ENCODE measurements around the gene EPC2. TPM values are rescaled to one million over a fixed set of nuclear protein-coding genes. Genes with fewer than 3 reads are reported as not detected.
"Not testable (repeated sequence)": the region's sequence is repeated elsewhere in the genome, so short reads cannot be mapped to it uniquely, and the experiment has no call there.

EPC2 gene
- total RNA-seq, 1 donor from 2014 or later: 36.2 TPM

DNA sequence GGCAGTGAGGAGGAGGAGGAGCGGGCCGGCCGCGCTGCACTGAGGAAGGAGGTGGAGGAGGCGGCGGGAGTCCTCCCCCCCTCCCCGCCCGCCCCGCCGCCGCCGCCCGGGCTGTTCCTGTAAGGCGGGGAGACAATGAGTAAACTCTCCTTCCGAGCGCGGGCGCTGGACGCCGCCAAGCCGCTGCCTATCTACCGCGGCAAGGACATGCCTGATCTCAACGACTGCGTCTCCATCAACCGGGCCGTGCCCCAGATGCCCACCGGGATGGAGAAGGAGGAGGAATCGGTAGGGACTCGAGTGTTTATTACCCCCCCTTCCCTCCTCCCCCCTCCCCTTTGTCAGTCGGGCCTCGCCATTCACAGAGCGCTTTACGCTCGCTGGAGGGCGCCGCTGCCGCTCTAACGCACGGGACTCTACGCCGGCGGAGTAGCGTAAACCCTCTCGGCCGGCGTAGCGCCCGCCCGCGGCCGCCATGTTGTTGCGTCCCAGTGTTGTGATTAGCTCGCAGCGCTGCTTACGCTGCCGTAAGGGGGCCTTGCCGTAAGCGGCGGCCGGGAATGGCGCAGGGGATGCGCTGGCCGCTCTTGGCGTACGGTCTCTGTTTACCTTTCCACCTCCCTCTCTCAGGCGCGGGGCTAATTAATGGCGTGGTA lies 460 bp downstream of the EPC2 start:
- Mint-ChIP-seq H3K27ac (peak overlapping the region; percentile 96), H3K4me1 (ENCODE audit: low read depth) (peaks cover 31% of the 10 kb centered on the region), H3K27me3 (ENCODE audit: insufficient read depth) (peaks cover 7% of the 10 kb centered on the region), H3K36me3 (ENCODE audit: low read depth) (peaks cover 10% of the 10 kb centered on the region), H3K9me3 (no peaks in the 10 kb centered on the region), H3K4me3 (peak overlapping the region; percentile 93)
- intact Hi-C loops (cut with micrococcal nuclease): loop anchor here (1.0 to 10.0 kb wide), 8 partner anchors 14 to 1350 kb away; partner anchors contain the start of genes KIF5C and ORC4
- peak; percentile 92 for DNase-seq (ENCODE audit: low spot score)

DNA sequence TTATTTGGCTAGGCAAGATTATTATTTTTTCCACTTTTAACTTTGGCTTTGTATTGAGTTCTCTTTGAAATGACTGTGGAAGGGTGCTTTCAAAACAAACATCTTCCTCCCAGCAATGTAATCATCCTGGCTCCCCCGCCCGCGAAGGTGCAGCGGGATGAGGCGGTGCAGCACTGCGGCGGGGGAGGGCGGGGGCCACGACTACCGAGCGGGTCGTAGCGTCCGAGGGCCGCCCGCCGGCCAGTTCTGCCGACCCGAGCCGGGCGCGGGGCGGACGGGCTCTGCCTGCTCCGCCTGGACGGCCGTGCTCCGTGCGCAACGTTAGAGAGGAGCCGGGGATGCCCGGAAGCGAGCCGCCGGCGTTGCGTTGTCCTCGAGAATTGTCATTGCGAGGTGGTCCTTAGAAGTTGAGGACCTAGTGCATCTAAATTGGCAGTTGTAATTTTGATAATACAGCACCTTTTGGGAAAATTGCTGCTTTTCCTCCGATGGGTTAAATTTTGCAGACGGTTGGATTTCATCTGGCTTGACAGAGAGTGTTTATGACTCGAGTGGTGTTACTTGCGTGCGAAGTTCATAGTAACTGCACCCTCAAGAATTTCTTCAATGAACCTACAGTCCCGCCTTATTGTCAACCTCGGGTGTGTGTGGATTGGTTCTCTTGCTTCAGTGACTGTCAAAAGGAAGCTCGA lies 1.1 kb downstream of the EPC2 start:
- Mint-ChIP-seq H3K36me3 (ENCODE audit: low read depth) (peaks cover 10% of the 10 kb centered on the region), H3K4me3 (peak overlapping the region; percentile 93), H3K27me3 (ENCODE audit: insufficient read depth) (peaks cover 7% of the 10 kb centered on the region), H3K27ac (peak overlapping the region; percentile 96), H3K4me1 (ENCODE audit: low read depth) (peaks cover 36% of the 10 kb centered on the region), H3K9me3 (no peaks in the 10 kb centered on the region)
- DNase-seq (ENCODE audit: low spot score): peak; percentile 67
- intact Hi-C loops (cut with micrococcal nuclease): loop anchor here (1.0 to 10.0 kb wide), 10 partner anchors 14 to 1351 kb away; partner anchors contain the start of genes KIF5C and ORC4

DNA sequence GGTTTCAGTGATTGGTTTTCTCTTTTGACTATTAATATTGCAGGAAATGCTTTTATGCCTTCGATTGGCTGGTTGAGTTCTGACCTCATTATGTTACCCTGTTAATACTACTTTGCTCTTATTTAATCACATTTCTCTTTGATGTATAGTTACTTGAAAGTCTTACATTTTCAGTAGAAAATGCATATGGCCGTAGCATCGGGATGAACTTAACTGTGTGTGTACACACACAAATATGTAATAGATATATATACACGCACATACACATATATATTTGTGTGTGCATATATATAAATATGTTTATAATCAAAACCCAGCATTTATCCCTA lies 1.6 kb downstream of the EPC2 start:
- H3K36me3 Mint-ChIP-seq (ENCODE audit: low read depth): peaks cover 10% of the 10 kb centered on the region
- peak overlapping the region; percentile 92 for H3K27ac Mint-ChIP-seq
- peaks cover 4% of the 10 kb centered on the region for H3K27me3 Mint-ChIP-seq (ENCODE audit: insufficient read depth)
- peak overlapping the region; percentile 93 for H3K4me3 Mint-ChIP-seq
- H3K4me1 Mint-ChIP-seq (ENCODE audit: low read depth): peaks cover 41% of the 10 kb centered on the region
- DNase-seq (ENCODE audit: low spot score): no peak
- no peaks in the 10 kb centered on the region for H3K9me3 Mint-ChIP-seq
- intact Hi-C loops (cut with micrococcal nuclease): loop anchor here (1.0 to 10.0 kb wide), 4 partner anchors 28 to 1351 kb away; no protein-coding TSS in a partner anchor

DNA sequence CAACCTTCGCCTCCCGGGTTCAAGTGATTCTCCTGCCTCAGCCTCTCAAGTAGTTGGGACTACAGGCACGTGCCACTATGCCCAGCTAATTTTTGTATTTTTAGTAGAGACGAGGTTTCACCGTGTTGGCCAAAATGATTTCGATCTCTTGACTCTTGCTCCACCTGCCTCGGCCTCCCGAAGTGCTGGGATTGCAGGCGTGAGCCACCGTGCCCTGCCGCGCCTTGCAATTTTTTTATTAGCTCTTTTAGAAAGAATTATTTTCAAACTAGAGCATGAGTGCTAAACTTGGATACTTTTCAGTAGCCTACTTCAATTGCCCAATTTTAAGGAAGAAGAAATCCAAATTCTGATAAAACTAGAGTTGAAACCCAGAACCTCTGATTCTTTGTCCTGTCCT lies 3.2 kb downstream of the EPC2 start:
- H3K27me3 Mint-ChIP-seq (ENCODE audit: insufficient read depth); H3K9me3 Mint-ChIP-seq; H3K27ac Mint-ChIP-seq; DNase-seq (ENCODE audit: low spot score); H3K36me3 Mint-ChIP-seq (ENCODE audit: low read depth); H3K4me3 Mint-ChIP-seq: not testable (repeated sequence)
- intact Hi-C loops (cut with micrococcal nuclease): loop anchor here (10.0 kb wide), 2 partner anchors 713 to 1353 kb away; no protein-coding TSS in a partner anchor
- peaks cover 56% of the 10 kb centered on the region for H3K4me1 Mint-ChIP-seq (ENCODE audit: low read depth)

GRCh38 chr2:148649936-148650335 lies 5.4 kb downstream of the EPC2 start:
- Mint-ChIP-seq H3K27ac (no peak overlapping the region), H3K4me3 (no peak overlapping the region), H3K4me1 (ENCODE audit: low read depth) (peaks cover 64% of the 10 kb centered on the region), H3K36me3 (ENCODE audit: low read depth) (peaks cover 11% of the 10 kb centered on the region), H3K9me3 (no peaks in the 10 kb centered on the region), H3K27me3 (ENCODE audit: insufficient read depth) (no peaks in the 10 kb centered on the region)
- no peak for DNase-seq (ENCODE audit: low spot score)
- intact Hi-C loops (cut with micrococcal nuclease): loop anchor here (10.0 kb wide), 2 partner anchors 715 to 1355 kb away; no protein-coding TSS in a partner anchor

DNA sequence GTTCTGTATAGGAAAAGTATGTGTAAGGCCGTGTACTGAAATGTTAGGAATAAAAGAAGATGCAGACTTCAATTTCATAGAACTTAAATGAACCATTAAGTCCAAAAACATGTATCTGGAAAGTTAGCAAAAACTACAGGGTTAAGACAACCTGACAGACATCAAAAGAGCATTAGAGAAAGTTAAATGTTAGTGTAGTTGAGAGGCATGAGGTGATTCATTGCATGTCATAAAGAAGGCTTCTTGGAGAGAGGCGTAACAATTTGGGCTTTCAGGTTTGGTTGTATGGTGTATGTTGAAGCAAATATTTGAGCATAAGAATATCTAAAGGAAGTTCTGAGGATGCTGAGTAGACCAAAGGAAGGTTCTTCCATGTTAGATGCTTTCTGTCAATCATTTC lies 6.3 kb downstream of the EPC2 start:
- Mint-ChIP-seq H3K27ac (no peak overlapping the region), H3K4me1 (ENCODE audit: low read depth) (peaks cover 65% of the 10 kb centered on the region), H3K4me3 (no peak overlapping the region), H3K9me3 (no peaks in the 10 kb centered on the region), H3K27me3 (ENCODE audit: insufficient read depth) (no peaks in the 10 kb centered on the region), H3K36me3 (ENCODE audit: low read depth) (peaks cover 10% of the 10 kb centered on the region)
- intact Hi-C loops (cut with micrococcal nuclease): no loop called here
- no peak for DNase-seq (ENCODE audit: low spot score)

DNA sequence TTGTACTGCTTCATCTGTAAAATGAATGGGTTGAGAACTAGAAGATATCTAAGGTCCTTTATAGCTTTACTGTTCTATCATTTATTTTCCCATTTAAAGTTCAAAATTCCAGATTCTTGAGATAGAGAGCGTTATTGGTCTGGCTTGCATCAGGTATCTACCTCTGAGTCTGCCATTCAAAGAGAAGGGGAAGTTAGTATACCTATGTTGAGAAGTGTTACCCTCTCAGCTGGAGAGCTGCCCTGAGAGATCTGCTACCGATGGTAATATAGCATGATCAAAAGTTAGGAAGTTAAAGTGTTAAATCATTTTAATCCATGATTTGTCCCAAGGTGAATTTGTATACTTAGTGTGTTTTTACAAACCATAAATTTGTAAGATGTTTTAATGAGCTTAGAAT lies 7.4 kb downstream of the EPC2 start:
- peaks cover 6% of the 10 kb centered on the region for H3K36me3 Mint-ChIP-seq (ENCODE audit: low read depth)
- no peaks in the 10 kb centered on the region for H3K9me3 Mint-ChIP-seq
- no peak overlapping the region for H3K27ac Mint-ChIP-seq
- H3K27me3 Mint-ChIP-seq (ENCODE audit: insufficient read depth): no peaks in the 10 kb centered on the region
- DNase-seq (ENCODE audit: low spot score): no peak
- H3K4me1 Mint-ChIP-seq (ENCODE audit: low read depth): peaks cover 69% of the 10 kb centered on the region
- H3K4me3 Mint-ChIP-seq: no peak overlapping the region
- intact Hi-C loops (cut with micrococcal nuclease): no loop called here

DNA sequence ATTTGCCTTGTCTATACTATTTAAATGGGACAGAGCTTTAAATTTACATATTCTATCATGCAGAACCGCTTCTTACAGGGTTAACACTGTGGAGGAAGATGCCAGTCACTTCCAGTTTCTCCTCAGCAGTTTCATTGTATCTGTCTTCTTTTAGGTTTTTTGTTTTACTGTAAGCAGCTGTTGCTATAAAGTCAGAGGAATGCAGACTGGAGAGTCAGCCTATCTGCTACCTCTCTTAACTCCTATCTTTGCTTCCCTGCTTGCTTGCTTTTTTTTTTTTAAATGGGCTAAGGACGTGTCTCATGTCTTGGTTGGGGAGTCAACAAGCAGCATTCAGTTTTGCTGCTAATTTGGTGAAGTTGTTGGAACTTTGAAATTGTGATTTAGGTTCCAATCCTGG lies 8.9 kb downstream of the EPC2 start:
- H3K4me3 Mint-ChIP-seq: no peak overlapping the region
- no peaks in the 10 kb centered on the region for H3K27me3 Mint-ChIP-seq (ENCODE audit: insufficient read depth)
- H3K27ac Mint-ChIP-seq: peak overlapping the region; percentile 15
- H3K4me1 Mint-ChIP-seq (ENCODE audit: low read depth): peaks cover 84% of the 10 kb centered on the region
- H3K9me3 Mint-ChIP-seq: no peaks in the 10 kb centered on the region
- intact Hi-C loops (cut with micrococcal nuclease): no loop called here
- no peak for DNase-seq (ENCODE audit: low spot score)
- H3K36me3 Mint-ChIP-seq (ENCODE audit: low read depth): peaks cover 6% of the 10 kb centered on the region

- Mint-ChIP-seq H3K4me1 (ENCODE audit: low read depth) (peaks cover 83% of the 10 kb centered on the region), H3K27me3 (ENCODE audit: insufficient read depth) (no peaks in the 10 kb centered on the region), H3K36me3 (ENCODE audit: low read depth) (peaks cover 2% of the 10 kb centered on the region), H3K27ac (no peak overlapping the region), H3K9me3 (no peaks in the 10 kb centered on the region), H3K4me3 (no peak overlapping the region)
- intact Hi-C loops (cut with micrococcal nuclease): no loop called here
- no peak for DNase-seq (ENCODE audit: low spot score)
Measured at GRCh38 chr2:148654435-148654834, 9.9 kb downstream of the EPC2 start.

DNA sequence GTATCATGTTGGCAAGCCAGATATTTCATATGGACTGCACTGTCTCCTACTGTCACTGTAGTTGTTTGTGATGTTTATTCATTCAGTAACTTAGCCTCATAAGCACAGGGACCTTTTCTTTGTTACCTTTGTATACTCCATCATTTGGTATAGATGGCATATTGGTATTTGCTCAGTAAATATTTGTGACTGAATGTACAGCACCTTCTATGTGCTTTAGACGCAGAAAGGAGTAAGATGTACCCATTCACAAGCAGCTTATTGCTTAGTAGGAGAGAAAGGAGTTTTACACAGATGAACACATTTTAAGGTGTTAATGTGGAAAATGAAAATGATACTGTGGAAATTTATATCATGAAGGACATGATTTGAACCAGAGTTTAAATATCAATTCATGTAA lies 12.0 kb downstream of the EPC2 start:
- Mint-ChIP-seq H3K27me3 (ENCODE audit: insufficient read depth) (no peaks in the 10 kb centered on the region), H3K4me1 (ENCODE audit: low read depth) (peaks cover 87% of the 10 kb centered on the region), H3K4me3 (no peak overlapping the region), H3K9me3 (peaks cover 7% of the 10 kb centered on the region), H3K36me3 (ENCODE audit: low read depth) (peaks cover 7% of the 10 kb centered on the region), H3K27ac (peak overlapping the region; percentile 1)
- DNase-seq (ENCODE audit: low spot score): no peak
- intact Hi-C loops (cut with micrococcal nuclease): loop anchor here (5.0 kb wide), 1 partner anchor 71 kb away; no protein-coding TSS in a partner anchor

- peak overlapping the region; percentile 49 for H3K27ac Mint-ChIP-seq
- H3K9me3 Mint-ChIP-seq: peaks cover 12% of the 10 kb centered on the region
- peak overlapping the region; percentile 25 for H3K4me3 Mint-ChIP-seq
- H3K4me1 Mint-ChIP-seq (ENCODE audit: low read depth): peaks cover 66% of the 10 kb centered on the region
- intact Hi-C loops (cut with micrococcal nuclease): loop anchor here (1.0 to 5.0 kb wide), 4 partner anchors 14 to 135 kb away; no protein-coding TSS in a partner anchor
- H3K36me3 Mint-ChIP-seq (ENCODE audit: low read depth): peaks cover 12% of the 10 kb centered on the region
- no peaks in the 10 kb centered on the region for H3K27me3 Mint-ChIP-seq (ENCODE audit: insufficient read depth)
- no peak for DNase-seq (ENCODE audit: low spot score)
Measured at GRCh38 chr2:148658807-148659722, 14.5 kb downstream of the EPC2 start.

DNA sequence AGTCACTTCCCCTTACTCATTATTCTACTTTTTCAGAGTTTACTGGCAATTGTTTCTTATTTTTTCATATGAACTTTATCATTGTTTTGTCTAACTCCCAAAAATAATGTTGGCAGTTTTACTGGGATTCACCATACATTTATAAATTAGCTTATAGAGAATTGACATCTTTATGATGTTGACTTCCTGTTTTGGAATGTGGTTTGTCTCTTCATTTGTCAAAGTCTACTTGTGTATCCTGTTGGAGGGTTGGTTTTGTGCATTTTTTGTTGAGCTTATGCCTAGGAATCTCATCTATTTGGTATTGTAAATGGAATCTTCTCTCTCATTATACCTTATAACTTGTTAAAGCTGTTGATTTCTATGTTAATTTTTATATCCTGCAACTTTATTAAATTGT lies 16.4 kb downstream of the EPC2 start:
- Mint-ChIP-seq H3K4me1 (ENCODE audit: low read depth) (peaks cover 62% of the 10 kb centered on the region), H3K4me3 (peak overlapping the region; percentile 9), H3K27me3 (ENCODE audit: insufficient read depth) (no peaks in the 10 kb centered on the region), H3K36me3 (ENCODE audit: low read depth) (peaks cover 11% of the 10 kb centered on the region), H3K9me3 (peaks cover 12% of the 10 kb centered on the region), H3K27ac (peak overlapping the region; percentile 66)
- intact Hi-C loops (cut with micrococcal nuclease): no loop called here
- DNase-seq (ENCODE audit: low spot score): no peak

All from activated T-helper 1 cell treated with anti-CD3 and anti-CD28 coated beads, Interleukin-12 subunit alpha, Interleukin-12 subunit beta, Interleukin-2, Interleukin-4 antibody, amounts not matched to agents 30 ng/mL and 10 ng/mL and 1 ng/mL, durations not matched to agents 14 hours and 24 hours and 36 hours (primary cell).